AML-193 (cell line): ENCODE measurements around the gene FRY.
"Not testable (repeated sequence)": the region's sequence is repeated elsewhere in the genome, so short reads cannot be mapped to it uniquely, and the experiment has no call there.

Experiments
- DNase-seq, 2 experiments: peaks; one replicate each; lab custom pipeline; 2025; lab: John Stamatoyannopoulos, UW

FRY gene

DNA sequence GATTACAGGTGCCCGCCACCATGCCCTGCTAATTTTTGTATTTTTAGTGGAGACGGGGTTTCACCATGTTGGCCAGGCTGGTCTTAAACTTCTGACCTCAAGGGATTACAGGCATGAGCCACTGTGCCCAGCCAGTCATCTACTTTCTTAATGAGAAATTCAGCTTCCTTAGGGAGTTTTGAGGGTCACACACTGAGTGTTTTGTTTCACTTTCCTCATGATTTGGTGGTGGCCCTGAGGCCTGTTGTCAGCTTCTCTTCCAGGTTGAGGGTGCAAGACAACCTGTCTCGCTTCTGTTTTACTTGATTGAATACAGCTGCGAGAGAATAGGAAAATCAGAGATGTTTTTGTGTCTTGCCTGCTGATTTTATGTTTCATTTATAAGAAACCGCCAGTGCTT, 9.9 kb downstream of the FRY start:
- no peak for DNase-seq

DNA sequence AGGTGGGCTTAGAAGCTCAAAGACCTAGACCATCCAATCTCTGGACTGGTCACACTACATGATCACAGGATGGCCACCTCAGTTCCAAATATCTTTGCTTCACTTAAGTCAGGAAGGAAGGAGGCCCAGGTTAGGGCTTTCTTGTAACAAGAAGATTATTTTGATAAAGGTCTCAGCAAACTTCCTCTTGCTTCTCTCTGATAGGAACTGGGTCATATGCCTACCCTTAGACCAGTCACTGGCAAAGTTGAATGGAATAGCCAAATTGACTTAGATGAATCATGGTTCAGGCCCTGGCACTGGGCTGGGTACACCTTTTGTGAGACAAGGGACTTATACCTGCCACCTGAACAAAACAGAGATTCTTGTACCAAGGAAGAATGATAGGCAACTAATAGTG, 11.0 kb downstream of the FRY start:
- DNase-seq: no peak

DNA sequence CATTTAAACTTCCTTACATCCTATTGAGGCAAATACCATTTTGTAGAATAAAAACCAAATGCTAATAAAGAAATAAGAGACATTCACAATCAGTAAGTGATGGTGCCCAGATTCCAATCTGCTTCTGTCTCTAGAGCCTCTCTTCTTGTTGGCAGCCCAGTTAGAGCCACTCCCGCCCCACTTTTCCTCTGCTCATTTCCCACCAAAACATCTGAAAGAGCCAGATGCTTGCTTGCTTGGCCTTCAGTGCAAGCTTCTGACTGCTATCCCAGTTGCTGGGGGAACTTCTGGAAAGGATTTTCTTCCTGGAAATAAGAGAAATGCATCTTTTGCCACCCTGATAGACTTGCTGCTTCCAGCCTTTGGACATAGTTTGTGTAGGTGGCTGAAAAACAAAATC, 12.9 kb downstream of the FRY start:
- DNase-seq: no peak

DNA sequence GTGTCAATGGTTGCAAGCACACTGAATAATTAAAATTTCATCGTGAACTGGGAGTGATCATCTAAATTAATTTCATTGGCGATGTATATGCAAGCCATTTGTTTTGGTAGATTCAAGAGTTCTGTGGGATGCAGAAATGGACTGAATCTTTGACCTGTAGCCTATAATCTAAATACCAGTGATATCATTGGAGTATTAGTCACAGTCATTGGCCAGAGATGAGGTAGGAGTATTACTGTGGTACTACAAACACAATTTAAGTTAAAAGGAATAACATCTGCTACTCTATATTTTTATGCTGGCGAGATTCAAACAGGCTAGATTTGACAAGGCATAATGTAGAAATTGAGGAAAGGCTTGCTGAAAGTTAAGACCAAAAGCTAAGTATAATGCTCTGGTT, 14.0 kb downstream of the FRY start:
- no peak for DNase-seq

DNA sequence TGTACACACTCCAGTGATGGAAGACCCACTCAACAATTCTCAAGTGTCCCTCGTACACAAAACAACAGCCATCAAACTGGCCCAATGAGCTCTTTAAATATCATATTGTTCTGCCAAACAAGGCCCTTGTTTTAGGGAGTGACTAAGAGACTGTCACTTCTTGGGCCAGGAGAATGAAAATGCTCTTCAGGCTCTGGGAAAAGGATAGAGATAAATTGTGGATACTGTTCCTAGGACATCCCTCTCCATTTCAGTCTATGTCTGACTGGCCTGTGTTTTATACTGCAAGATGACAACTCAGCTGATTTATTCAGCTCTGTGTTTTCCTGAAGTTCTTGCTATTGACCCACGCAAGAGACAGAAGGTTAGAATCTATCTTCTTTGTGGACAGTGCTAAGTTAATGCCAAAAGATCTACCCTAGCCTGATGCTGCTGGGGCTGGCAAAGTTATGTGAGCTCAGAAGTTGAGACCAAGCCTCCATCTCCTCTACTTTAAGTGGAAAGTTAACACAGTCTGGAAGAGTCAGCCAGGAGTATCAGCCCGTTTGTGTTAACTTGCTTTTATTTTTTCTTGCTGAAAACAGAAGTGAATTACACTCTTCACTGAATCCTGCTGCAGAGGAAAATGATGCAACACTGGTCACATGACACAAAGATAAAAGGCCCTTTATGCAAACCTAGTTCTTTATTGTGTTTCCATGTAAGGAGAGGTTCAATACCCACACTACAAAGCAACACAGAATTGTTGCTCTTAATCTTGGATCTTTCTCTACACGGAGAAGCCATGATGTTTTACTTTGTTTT, 14.6 kb downstream of the FRY start:
- DNase-seq: peak; percentile 95 to 98

DNA sequence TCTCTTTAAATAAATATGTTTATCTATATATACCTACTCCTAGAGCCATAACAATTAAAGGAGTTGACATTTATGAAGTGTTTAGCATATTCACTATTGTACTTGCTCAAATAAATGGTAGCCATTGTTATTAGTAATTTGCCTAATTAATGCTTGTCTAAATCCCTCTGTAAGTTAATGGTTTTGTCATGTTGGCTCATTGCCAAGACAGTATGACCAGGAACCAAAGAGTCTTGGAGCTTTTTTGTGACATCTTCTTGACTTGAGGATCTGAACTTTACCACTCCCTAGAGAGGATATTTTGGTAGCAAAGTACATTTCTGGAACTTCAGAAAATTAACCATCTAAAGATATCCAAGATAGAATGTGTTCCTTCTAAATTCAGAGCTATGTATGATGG, 15.5 kb downstream of the FRY start:
- no peak for DNase-seq

DNA sequence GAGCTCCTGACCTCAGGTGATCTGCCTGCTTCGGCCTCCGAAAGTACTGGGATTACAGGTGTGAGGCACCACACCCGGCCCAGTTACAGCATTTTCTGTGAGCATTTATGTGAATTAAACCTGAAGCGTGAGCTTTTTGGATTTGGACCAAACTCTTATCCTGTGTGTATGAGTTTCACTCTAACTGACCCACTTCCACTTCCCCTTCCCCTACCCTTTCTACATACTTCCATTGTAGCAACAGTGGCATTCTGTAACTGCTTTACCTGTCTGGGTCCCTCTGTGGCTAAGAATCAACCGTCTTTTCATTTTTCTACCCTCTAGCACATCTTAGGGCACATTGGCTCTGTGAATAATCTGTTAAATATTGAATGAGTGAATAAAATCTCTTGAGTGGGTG, 16.2 kb downstream of the FRY start:
- DNase-seq: peak in 1 of 2 experiments; percentile 27

DNA sequence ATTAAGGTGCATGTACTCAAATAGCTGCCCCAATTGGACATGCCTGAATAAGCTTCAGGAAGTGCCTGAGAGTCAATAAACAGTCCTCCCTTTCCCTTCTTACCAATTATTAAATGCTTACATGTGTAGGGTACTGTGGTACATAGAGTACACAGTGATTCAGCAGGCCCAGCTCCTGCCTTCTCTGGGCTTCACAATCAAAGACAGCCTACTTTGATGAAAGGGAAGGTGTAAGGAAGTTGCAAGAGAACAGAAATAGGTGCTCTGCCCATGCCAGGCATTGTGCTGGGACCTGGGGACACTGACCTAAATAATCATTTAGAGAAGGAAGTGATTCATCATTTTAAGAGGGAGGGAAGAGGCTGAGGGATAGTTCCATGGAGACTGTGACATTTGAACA, 17.2 kb downstream of the FRY start:
- DNase-seq: peak; percentile 50 to 56

DNA sequence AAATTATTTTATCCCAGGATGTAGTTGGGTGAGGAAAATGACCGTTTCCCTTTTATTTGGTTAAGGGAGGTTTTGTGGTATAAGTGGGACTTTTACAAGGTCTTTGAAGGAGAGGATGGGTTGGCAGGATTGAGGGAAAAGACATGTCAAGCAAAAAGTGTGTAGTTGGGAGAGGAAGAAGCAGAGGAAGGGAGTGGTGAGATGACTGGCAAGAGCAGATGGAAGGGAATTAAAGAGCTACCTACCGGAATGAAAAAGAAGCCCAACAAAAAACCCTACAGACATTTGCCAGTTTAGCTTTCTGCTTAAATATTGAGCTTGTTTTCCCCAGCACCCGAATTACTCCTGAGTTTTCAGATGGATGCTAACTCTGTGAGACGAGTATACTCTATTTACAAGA, 19.6 kb downstream of the FRY start:
- DNase-seq: no peak

DNA sequence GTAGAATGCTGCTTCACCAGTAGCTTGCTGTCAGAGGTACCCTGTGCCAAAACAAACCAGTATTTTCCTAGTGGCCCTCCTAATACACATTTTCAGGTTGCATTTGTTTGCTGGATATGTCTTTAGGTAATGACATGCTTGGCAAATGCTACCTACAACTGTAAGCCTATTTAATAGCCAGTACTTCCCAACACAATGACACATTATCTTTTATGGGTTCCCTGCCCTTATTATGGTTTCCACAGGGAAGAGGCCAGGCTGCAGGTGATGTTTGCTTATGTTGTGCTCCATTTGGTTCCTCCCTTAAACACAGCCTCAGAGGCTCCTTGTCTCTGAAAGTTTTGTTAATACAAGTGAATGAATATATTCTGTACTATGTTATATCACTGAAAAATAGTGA, 24.7 kb downstream of the FRY start:
- no peak for DNase-seq

DNA sequence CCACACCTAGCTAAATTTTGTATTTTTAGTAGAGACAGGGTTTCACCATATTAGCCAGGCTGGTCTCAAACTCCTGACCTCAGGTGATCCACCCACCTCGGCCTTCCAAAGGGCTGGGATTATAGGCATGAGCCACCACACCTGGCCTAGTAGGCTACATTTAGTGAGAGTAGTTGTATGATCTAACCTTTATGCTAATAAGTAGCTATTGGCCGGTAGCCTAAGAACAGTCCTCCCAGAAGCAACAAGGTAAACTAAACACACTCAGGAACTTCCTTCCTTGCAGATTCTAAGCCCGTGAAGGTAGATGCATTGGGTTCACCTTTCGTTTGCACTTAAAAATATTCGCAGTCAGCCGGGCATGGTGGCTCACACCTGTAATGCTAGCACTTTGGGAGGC, 25.8 kb downstream of the FRY start:
- not testable (repeated sequence) for DNase-seq

DNA sequence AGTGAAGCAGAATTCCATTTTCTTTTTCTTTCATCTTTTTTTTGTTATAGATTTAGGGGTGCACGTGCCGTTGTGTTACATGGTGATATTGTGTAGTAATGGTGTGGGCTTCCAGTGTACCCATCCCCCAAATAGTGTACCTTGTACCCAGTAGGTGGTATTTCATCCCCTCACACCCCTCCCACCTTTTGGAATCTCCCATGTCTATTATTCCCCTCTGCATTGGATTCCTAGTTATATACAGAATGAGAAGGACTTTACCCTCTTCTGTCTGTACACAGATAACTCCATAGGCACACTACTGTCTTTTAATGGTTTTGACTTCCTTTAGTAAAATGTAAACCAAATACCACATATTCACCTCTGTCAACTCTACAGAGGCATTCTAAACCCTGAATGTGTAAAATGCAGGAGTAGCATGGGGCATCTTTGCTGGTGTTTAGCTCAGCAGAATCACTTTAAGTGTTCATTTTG, 28.0 kb downstream of the FRY start:
- no peak for DNase-seq

DNA sequence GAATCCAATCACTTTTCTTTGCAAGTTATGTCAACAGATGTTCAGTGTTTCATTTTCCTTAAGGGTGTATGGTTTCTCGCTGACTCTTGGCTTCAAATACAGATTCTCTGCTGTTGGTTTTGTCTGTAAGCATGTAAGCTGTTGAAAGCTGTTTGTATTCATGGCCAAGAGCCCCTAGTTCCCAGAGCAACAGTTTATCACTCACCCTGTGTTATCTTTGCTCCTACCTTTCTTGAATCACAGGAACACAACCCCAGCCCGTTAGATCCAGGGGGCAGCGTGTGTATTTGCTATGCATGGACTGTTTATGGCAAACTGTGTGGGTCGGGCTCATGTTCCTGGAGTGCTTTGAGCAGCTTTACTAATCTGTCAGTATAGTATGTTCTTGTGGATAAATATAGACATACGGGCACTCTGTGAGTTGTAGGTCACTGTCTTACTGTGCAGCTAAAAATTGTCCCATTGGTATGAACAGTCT, 28.9 kb downstream of the FRY start:
- no peak for DNase-seq

DNA sequence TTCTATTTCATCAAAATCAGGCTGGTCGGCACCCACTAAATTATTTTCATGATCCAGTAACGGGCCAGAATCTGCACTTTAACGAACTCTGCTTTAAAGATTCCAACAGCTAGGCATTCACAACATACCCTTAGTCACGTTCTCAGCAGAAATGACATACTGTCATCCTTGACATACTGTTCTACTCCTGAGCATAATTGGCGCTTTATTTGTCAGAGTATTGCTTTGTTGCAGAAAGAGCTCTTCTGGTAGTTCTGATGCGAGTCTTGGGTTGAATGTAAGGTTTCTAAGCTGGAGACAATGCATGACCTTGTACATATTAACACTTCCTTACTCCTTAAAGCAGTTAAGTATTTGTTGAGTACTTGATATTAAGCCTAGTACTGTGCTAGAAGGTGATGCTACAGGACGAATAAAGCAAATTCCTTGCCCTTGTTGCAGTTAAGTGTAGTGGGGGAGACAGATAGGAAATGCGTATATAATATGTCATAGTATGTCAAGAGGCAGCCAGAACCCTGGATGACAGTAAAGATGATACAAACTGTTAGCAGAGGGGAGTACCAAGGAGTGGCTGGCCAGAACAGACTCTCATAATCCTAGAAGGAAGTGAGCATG, 32.2 kb downstream of the FRY start:
- no peak for DNase-seq

DNA sequence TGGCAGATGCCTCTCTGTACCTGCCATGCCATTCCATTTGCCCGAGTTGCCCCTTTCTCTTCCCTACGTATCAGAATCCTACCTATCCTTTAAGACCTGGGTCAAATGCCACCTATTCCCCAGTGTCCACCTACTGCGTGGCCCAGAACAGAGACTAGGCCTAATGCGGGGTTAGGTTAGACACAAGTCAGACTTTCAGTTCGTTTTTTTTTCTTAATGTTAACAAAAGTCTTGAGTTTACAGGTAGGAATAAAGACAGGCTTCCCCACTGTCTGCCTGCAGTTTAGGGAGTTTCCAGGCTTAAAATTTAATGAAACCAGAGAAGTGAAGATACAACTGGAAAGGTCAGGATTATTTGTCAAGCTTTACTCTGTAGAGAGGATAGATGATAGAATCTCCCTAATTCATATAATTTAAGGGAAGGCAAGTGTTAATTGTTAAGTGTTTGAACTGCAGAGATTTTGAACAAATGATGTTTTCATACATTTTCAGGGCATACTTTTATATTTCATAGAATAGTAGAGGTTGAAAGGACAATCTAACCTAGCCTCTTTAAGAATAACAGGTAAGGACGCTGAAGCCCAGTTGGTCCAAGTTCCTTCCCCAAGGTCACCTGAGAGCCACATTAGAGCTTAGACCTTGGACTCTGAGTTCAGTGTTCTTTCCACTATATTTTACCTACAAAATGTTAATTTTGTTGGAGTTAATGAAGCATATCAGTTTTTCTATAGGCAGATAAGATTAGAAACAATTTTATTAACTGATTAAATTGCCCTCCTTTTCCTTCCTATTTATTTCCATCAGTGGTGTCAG, 35.8 kb downstream of the FRY start:
- DNase-seq: no peak

DNA sequence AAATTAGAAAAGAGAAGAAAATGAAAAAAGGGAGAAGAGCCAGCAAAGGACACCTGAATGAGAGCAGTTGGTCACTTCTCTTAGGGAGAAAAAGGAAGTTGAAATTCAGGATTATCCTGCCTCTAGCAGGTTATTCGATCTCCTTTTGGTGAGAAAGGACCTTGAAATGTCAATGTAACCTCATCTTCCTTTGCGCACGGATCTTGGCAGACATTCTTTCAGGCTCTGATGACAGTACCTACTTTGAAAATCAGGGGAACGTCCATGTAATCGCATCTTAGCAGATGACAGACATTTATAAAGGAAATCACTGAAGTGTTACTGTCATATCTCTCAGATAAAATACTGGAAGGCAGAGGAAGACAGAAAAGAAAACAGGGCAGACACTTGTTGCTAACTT, 36.7 kb downstream of the FRY start:
- no peak for DNase-seq

DNA sequence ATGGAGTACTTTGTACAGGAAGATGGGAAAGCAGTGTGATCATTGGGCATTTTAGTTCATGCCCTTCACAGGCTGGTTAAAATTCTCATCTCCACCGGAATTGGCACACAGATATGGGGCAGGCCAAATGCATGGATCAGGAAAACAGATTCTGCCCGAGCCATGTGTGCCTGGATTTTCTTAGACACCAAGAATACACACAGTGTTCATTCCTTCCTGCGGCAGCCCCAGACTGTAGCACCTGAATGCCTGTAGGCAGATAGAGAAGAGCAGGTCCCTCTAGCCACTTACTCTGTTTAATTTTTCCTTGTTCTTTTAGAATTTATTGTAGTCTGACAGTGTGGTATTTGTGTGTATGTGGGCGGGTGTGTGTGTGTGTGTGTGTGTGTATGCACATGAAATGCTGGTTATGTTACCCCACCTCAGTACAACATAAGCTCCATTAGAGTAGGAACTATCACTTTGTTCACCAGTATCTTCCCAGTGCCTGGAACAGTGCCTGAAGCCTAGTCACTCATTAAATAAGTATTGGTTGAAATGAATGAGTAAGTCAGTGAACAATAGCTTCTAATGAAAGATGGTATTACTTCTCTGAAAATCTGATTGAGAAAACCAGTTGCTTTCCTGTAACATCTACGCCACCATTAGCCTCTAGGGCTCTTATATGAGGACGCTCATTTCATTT, 41.7 kb downstream of the FRY start:
- DNase-seq: no peak

DNA sequence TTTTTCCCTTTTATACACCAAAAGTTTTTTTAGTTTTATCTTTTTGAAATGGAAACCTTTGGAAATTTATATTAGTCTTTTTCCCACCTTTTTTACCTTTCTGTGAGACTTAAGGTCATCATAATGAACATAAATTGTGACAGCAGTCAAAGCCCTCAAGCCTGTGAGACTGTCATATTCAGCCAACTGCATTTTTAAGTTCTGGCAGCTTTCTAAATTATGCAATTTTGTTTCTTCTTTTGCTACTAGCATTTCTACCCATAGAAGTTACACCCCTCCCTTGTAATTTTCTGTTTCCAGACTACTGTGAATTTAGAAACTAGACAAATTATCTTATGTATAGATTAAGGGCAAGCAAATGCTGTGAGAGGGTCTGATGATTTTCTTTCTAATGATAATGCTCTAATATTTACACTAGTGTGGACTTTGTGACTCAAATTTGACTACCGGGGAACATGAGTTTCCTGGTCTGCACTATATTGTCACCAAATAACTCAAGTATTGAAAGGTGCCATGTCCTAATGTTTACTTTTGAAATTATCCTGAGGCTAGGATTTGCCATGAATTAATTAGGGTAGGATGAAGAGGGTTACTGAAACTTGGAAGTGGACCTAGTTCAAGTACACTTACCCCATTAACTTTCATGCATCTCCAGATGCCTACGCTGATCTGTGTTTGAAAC, 43.7 kb downstream of the FRY start:
- DNase-seq: peak in 1 of 2 experiments; percentile 12

DNA sequence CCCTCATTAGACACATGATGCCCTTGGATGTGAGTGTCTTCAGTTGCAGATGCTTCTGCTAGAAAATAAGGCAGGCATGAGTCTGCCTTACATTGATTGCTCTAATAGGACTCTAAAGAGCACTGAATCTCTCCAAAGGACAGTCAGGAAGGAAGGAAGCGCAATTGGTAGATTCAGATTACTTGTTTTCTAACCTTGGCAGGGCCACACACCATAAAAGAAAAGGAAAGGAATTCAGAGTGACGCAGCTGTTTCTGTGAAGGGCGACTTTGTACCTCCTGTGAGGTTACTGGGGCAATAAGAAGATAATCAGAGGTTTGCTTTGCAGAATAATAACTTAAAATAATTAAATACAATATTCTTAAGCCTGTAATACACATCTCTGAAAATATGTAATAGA, 48.0 kb downstream of the FRY start:
- no peak for DNase-seq

DNA sequence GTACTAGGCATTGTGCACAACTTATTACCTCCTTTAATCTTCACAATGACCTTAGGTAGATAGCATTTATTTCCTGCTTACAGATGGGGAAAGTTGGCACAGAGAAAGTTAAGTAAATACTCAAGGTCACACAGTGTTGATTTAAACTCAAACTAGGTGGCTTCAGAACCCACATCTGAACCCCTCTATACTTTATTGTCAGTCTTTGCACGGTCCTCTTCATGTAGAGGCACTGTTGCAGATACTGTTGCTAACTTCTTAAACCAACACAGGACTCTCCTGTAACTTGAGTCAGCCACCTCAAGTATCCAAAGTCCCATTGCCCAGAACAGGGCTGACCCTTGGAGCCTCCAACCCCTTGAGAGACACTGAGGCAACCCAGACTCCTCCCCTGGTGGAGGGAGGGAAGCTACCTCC, 48.8 kb downstream of the FRY start:
- no peak for DNase-seq

DNA sequence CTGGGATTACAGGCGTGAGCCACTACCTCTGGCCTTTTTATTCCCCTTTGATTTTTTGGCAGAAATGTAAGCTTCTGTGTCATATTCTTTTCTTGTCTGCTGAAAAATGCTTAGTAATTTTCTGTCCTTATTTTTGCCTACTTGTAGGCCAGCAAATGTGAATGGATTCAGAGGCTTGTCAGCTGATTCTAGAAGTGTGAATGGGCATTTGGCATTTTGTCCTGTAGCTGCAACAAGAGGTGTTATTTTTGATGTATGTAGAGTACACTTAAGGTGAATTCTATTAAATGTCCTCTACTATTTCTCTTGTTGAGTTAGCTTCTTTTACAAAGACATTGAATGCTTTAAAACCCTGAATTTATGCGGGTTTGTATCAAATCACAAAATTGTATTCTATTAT, 50.0 kb downstream of the FRY start:
- no peak for DNase-seq

DNA sequence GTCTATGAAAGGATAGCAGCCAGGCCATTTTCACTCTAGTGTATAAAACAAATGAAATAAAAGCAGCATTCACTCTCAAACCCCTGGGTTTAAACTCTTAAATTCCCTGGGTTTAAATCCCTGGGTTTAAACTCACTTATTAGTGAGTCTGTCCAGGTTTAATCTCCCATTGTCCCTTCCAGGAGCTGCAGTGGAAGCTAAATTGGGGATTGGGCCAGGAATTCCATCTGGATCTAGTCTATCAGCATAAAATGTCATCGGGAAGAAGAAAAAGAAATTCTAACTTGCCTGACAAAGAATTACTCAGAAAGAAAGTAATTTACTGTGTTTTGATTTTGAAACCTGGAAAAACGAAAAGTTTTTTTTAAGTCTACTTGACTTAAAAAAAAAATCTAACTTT, 54.8 kb downstream of the FRY start:
- no peak for DNase-seq
